K562 (cell line): ENCODE results near the gene ATP2B1. TPM values are rescaled to one million over a fixed set of nuclear protein-coding genes. Genes with fewer than 3 reads are reported as not detected.

ENCODE experiments used
- ATAC-seq: fragments of 200-7000 bp; cut with Tn5 transposase; 3 replicates; pipeline ENCODE4 v1.9.1; 2020; ENCODE audit warnings: moderate library complexity
- BruUV-seq: library from RNA; stranded (reverse); fragments of 400-500 nt; replicated peaks from 2 replicates; lab custom pipeline; 2021; lab: Mats Ljungman, UMichigan
- CTCF ChIA-PET: fragments of 300-600 bp; formaldehyde crosslinking; extraction: SDS; loops from one replicate; lab custom pipeline; 2021; ENCODE audit warnings: low intra/inter-chr PET ratio; lab: Yijun Ruan, JAX
- POLR2A ChIA-PET: fragments of 300-600, 350-650 bp; sonication (Branson Sonifier 250); formaldehyde crosslinking; extraction: SDS; loops from one replicate; lab custom pipeline; 2021; ENCODE audit warnings: antibody characterized with exemption, inconsistent platforms; lab: Yijun Ruan, JAX
- DNase-seq, 4 experiments: peaks; one replicate each; pipeline versions ENCODE4 v3.0.0 to v3.0.0-alpha.2; 2011 to 2018; ENCODE audit warnings: low spot score in 3 of 4, mixed read lengths in 3 of 4; ENCODE audit errors: extremely low read depth in 1 of 4
- FAIRE-seq: peaks from 2 replicates; lab custom pipeline; 2011; peaks lifted over from hg19 to GRCh38; lab: Jason Lieb, UNC
- H2AFZ ChIP-seq: 2 replicates; pipeline ENCODE4 v1.6.0; 2011; ENCODE audit warnings: low read depth, low read length, control low read depth, inconsistent platforms
- H3K27ac ChIP-seq: fragments of 200-600 bp; 3 replicates; pipeline ENCODE4 v1.8.0; 2011; ENCODE audit warnings: low read depth, mild to moderate bottlenecking, control low read depth, inconsistent platforms, low read length, moderate library complexity, mixed read lengths; ENCODE audit errors: extremely low read depth
- H3K27me3 ChIP-seq, 2 experiments: fragments of 300-600 bp in 1 of 2; 2 replicates in 1 of 2; 3 replicates in 1 of 2; pipeline versions ENCODE4 v1.6.0 to v1.8.0; 2011; ENCODE audit warnings: inconsistent platforms in 2 of 2, low read length in 2 of 2, mild to moderate bottlenecking in 1 of 2, mixed read lengths in 1 of 2, moderate library complexity in 1 of 2; ENCODE audit not compliant: control insufficient read depth in 2 of 2, insufficient read depth in 2 of 2
- H3K36me3 ChIP-seq: fragments of 300-600 bp; 3 replicates; pipeline ENCODE4 v1.8.0; 2011; ENCODE audit warnings: mild to moderate bottlenecking, low read length, inconsistent platforms; ENCODE audit not compliant: control insufficient read depth, insufficient read depth
- H3K4me1 ChIP-seq, 2 experiments: fragments of 200-600 bp in 1 of 2; replicated peaks in 1 of 2; 2 replicates in 1 of 2; 3 replicates in 1 of 2; pipeline versions ENCODE4 v1.5.1 to v1.8.0; 2011; ENCODE audit warnings: inconsistent platforms in 2 of 2, low read length in 2 of 2, mild to moderate bottlenecking in 1 of 2, mixed read lengths in 1 of 2, moderate library complexity in 1 of 2; ENCODE audit not compliant: control insufficient read depth in 2 of 2, insufficient read depth in 2 of 2
- H3K4me2 ChIP-seq: 2 replicates; pipeline ENCODE4 v1.6.1; 2011; ENCODE audit warnings: low read length, control low read depth, inconsistent platforms, mixed read lengths; ENCODE audit not compliant: insufficient read depth
- H3K4me3 ChIP-seq: fragments of 200-600 bp; sonication (generic), shearing (Covaris generic); 2 replicates; pipeline ENCODE4 v1.5.1; 2016; ENCODE audit warnings: control low read depth, inconsistent platforms
- H3K79me2 ChIP-seq: fragments of 200-600 bp; 3 replicates; pipeline ENCODE4 v1.8.0; 2011; ENCODE audit warnings: low read length, inconsistent platforms; ENCODE audit not compliant: control insufficient read depth, insufficient read depth
- H3K9ac ChIP-seq, 2 experiments: 2 replicates each; pipeline versions ENCODE4 v1.6.0 to v1.6.1; 2011; ENCODE audit warnings: low read depth in 2 of 2, low read length in 2 of 2, control low read depth in 1 of 2, inconsistent platforms in 1 of 2, mild to moderate bottlenecking in 1 of 2, mixed read lengths in 1 of 2; ENCODE audit not compliant: insufficient read depth in 1 of 2
- H3K9me1 ChIP-seq: one replicate; pipeline ENCODE4 v1.6.0; 2011; ENCODE audit warnings: inconsistent platforms, mild to moderate bottlenecking, low read length, moderate library complexity; ENCODE audit not compliant: control insufficient read depth, insufficient read depth
- H3K9me3 ChIP-seq: replicated peaks from 2 replicates; pipeline ENCODE4 v1.5.1; 2011; ENCODE audit warnings: low read depth, low read length, inconsistent platforms; ENCODE audit not compliant: control insufficient read depth, insufficient read depth
- H4K20me1 ChIP-seq: replicated peaks from 2 replicates; pipeline ENCODE4 v1.6.1; 2011; ENCODE audit warnings: low read length, inconsistent platforms, mixed read lengths; ENCODE audit not compliant: control insufficient read depth, insufficient read depth
- KLF1 ChIP-seq: fragments of 450-650 bp; IDR thresholded peaks from 2 replicates; pipeline ENCODE4 v1.6.1; 2016; ENCODE audit warnings: missing genetic modification characterization, missing compliant biosample characterization
- MXI1 ChIP-seq: IDR thresholded peaks from 2 replicates; pipeline ENCODE4 v1.6.1; 2011; ENCODE audit warnings: low read depth, mild to moderate bottlenecking, improper control_type of control experiment, low read length
- NCOA4 ChIP-seq: fragments of 450-650 bp; IDR thresholded peaks from 2 replicates; pipeline ENCODE4 v1.6.1; 2018; ENCODE audit warnings: mild to moderate bottlenecking; ENCODE audit not compliant: partially characterized antibody
- NFIC ChIP-seq: fragments of 450-650 bp; IDR thresholded peaks from 2 replicates; pipeline ENCODE4 v1.6.1; 2017; ENCODE audit warnings: mild to moderate bottlenecking, inconsistent platforms
- NFIX ChIP-seq: fragments of 250-450 bp; sonication (Bioruptor Pico); IDR thresholded peaks from 2 replicates; pipeline ENCODE4 v1.4.0; 2020; ENCODE audit warnings: low read depth, mild to moderate bottlenecking, moderate library complexity
- SP2 ChIP-seq: IDR thresholded peaks from 2 replicates; pipeline ENCODE4 v1.6.1; 2011; ENCODE audit warnings: mild to moderate bottlenecking, low read depth, low read length, moderate library complexity; ENCODE audit not compliant: poor library complexity, severe bottlenecking; ENCODE audit errors: extremely low read depth
- ZFX ChIP-seq: sonication (generic); formaldehyde crosslinking; IDR thresholded peaks from 2 replicates; pipeline ENCODE4 v1.8.0; 2022; ENCODE audit warnings: mild to moderate bottlenecking, missing genetic modification reagents, moderate library complexity
- ZNF12 ChIP-seq: sonication (generic); formaldehyde crosslinking; IDR thresholded peaks from 2 replicates; pipeline ENCODE4 v1.4.0; 2020; ENCODE audit warnings: mild to moderate bottlenecking, missing genetic modification reagents
- ZNF197 ChIP-seq: fragments of 200-800 bp; sonication (Bioruptor generic); IDR thresholded peaks from 2 replicates; pipeline ENCODE4 v1.6.1; 2016; ENCODE audit warnings: low read depth, missing genetic modification characterization, missing compliant biosample characterization
- ZNF551 ChIP-seq: fragments of 250-450 bp; sonication (Bioruptor Pico); IDR thresholded peaks from 2 replicates; pipeline ENCODE4 v1.5.0; 2021; ENCODE audit warnings: mild to moderate bottlenecking, moderate library complexity
- ZNF589 ChIP-seq: fragments of 200-800 bp; sonication (Bioruptor generic); IDR thresholded peaks from 2 replicates; pipeline ENCODE4 v1.6.1; 2016; ENCODE audit warnings: low read depth, missing genetic modification characterization, missing compliant biosample characterization
- WGBS: fragments of 100-300 bp; shearing (Covaris generic); methylation state at CpG from one replicate; pipeline ENCODE4 v1.1.6; 2016; ENCODE audit warnings: low coverage, mixed read lengths; ENCODE audit not compliant: insufficient coverage; ENCODE audit errors: missing lambda C conversion rate; 5-methylcytosine and 5-hydroxymethylcytosine counted together
- in situ Hi-C: fragments of 300-500 bp; cut with MboI; formaldehyde crosslinking; loops from 4 replicates; pipeline ENCODE4 v1.15.0; 2018; ENCODE audit warnings: inconsistent platforms, mixed read lengths
- intact Hi-C: fragments of 100-400 bp; cut with micrococcal nuclease; formaldehyde crosslinking; loops from 2 replicates; pipeline ENCODE4 v1.14.2; 2022
- polyA plus RNA-seq, 8 experiments: library from polyadenylated mRNA; depleted of rRNA in 4 of 8; stranded (reverse) in 5 of 8; unstranded in 3 of 8; fragments of >200 nt; fragmentation: Nextera tagmentation in 2 of 8; fragmentation: Illumina TruSeq in 1 of 8; extraction: Ambion mirVana in 2 of 8; extraction: Trizol in 1 of 8; gene quantifications; 2 replicates each; pipeline versions ENCODE4 v1.2.1 to v1.2.3, GENCODE V29; 2011 to 2014; ENCODE audit warnings: inconsistent platforms in 1 of 8, missing spikeins in 1 of 8
- total RNA-seq, 7 experiments: library from RNA; depleted of rRNA in 6 of 7; stranded (reverse); fragments of >200 nt in 6 of 7; fragmentation: Illumina TruSeq in 2 of 7; extraction: Trizol in 2 of 7; gene quantifications; 2 replicates each; pipeline versions ENCODE4 v1.2.1 to v1.2.3, GENCODE V29; 2011 to 2021; ENCODE audit warnings: low replicate concordance in 1 of 7
- TF ChIP-seq, protein P1 (sequence below): fragments of 250-450 bp; sonication (Bioruptor Pico); IDR thresholded peaks from 2 replicates; pipeline ENCODE4 v1.5.0; 2021; ENCODE audit warnings: mild to moderate bottlenecking, moderate library complexity
- TF ChIP-seq, protein P2 (sequence below): fragments of 250-450 bp; sonication (Bioruptor Pico); IDR thresholded peaks from 2 replicates; pipeline ENCODE4 v1.8.0; 2021; ENCODE audit warnings: moderate library complexity, mild to moderate bottlenecking, inconsistent platforms
- TF ChIP-seq, protein P3 (sequence below): fragments of 250-450 bp; sonication (Bioruptor Pico); IDR thresholded peaks from 2 replicates; pipeline ENCODE4 v1.4.0; 2020; ENCODE audit warnings: mild to moderate bottlenecking, moderate library complexity

The ATP2B1 gene
- total and polyA plus RNA-seq, 9 of the 15 experiments (the other 6 are each of a cell fraction or from before 2014, with no cell fraction given) = 8.6 to 39.0 (median 27.8) TPM

DNA sequence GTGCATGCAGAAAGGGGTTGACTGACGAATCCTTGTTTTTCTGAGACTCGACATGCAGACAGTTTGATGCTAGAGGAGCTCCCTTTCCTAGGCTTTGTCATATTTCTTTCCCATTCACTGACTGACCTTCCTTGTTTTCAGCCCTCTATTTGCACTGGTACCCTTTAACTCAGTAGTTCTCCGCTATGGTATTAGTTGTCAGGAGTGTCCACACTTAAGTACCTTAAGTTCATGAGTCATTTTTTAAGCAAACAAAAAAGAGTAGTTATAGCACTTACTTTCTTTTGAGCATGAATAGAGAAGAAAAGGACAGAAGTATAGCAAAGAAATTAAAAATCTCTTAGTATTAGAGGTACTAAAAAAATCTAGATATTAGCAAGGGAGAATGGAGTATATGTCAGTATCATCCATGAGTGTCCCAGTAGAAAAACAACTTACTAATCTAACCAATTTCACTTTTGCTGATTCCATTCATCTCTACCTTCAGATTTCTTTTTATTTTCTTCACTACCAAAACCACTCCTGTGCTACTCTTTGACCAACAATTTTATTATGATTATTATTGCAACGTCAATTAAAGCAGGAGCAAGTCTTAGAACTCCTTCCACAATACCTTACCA is 8.3 kb downstream of the ATP2B1 start:
- Histone ChIP-seq H2AFZ (no peak overlapping the region), H3K4me2 (no peak overlapping the region), H3K9me3 (no peaks in the 10 kb centered on the region), H3K27me3 (no peaks in the 10 kb centered on the region), H3K9ac (no peak overlapping the region), H3K4me3 (no peak overlapping the region), H3K9me1 (no peaks in the 10 kb centered on the region), H3K79me2 (peaks cover 100% of the 10 kb centered on the region), H3K36me3 (0 out of 3 replicates have a peak, but pooled peaks cover 3% of the 10 kb centered on the region), H3K4me1 (peaks cover 3 to 5% of the 10 kb centered on the region in 2 experiments; a peak in 1 of 5 replicates), H4K20me1 (peaks cover 6% of the 10 kb centered on the region; the same call in 1 of the 2 replicates), H3K27ac (no peak overlapping the region)
- FAIRE-seq (no peak), ATAC-seq (no peak), DNase-seq (no peak)
- WGBS = 77% methylated on average over 4 of the region's 4 CpGs
- TF ChIP-seq, protein P1, sequence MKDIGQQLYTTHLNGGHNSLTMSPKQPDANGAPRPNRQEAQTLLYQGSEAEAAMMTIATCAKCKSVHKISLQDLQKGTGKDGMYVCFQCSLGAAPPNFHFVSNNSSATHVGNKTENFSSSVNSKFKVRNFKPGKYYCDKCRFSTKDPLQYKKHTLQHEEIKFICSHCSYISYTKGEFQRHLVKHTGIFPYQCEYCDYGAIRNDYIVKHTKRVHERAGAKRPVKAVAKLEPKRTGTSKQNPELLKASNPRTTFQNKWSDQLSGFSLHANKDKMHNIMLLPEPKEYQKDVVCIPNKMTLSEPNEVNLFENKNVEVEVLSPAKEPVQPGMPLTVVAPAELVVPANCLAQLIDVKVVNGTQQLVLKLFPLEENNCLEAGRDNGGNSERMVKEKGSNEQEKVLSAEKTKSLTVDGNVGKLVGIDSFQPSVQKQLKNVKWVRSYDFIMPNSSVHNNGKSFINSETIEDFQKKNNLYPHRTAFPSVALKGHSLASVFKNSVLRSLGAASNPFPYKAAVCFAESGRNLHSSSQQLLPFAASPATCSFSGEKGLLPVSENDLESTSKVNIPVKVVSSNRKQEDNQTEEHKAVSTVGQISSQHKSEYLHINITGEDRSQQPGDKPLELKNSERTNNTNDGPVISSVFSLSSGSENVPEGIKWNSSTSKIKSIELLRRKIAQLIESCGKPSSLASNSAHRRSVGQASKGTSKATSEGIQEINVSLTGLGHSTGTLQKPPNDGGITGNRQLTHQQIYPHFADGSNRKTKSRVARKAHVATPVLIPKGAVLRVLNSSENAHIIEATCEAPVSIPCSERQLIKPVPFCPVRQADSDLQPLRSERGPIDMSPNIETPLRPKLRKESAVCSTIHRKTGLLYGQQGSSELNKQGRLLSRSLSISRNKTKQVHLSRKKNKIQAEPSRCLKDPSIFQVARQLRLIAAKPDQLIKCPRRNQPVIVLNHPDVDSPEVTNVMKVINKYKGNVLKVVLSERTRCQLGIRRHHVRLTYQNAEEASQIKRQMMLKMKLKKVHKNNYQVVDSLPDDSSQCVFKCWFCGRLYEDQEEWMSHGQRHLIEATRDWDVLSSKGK (CRISPR knock-in tag) = no peak
- TF ChIP-seq MXI1 = no peak
- TF ChIP-seq ZNF12 = no peak
- TF ChIP-seq, protein P2, sequence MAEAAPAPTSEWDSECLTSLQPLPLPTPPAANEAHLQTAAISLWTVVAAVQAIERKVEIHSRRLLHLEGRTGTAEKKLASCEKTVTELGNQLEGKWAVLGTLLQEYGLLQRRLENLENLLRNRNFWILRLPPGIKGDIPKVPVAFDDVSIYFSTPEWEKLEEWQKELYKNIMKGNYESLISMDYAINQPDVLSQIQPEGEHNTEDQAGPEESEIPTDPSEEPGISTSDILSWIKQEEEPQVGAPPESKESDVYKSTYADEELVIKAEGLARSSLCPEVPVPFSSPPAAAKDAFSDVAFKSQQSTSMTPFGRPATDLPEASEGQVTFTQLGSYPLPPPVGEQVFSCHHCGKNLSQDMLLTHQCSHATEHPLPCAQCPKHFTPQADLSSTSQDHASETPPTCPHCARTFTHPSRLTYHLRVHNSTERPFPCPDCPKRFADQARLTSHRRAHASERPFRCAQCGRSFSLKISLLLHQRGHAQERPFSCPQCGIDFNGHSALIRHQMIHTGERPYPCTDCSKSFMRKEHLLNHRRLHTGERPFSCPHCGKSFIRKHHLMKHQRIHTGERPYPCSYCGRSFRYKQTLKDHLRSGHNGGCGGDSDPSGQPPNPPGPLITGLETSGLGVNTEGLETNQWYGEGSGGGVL (CRISPR knock-in tag) = no peak
- no peak for TF ChIP-seq NFIC
- no peak for TF ChIP-seq ZNF551 (CRISPR knock-in tag)
- TF ChIP-seq ZFX (CRISPR knock-in tag) = no peak
- TF ChIP-seq, protein P3, sequence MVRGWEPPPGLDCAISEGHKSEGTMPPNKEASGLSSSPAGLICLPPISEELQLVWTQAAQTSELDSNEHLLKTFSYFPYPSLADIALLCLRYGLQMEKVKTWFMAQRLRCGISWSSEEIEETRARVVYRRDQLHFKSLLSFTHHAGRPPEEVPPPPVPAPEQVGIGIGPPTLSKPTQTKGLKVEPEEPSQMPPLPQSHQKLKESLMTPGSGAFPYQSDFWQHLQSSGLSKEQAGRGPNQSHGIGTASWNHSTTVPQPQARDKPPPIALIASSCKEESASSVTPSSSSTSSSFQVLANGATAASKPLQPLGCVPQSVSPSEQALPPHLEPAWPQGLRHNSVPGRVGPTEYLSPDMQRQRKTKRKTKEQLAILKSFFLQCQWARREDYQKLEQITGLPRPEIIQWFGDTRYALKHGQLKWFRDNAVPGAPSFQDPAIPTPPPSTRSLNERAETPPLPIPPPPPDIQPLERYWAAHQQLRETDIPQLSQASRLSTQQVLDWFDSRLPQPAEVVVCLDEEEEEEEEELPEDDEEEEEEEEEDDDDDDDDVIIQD (CRISPR knock-in tag) = no peak
- TF ChIP-seq ZNF197 (CRISPR knock-in tag) = no peak
- TF ChIP-seq ZNF589 = no peak
- no peak for TF ChIP-seq NCOA4
- no peak for TF ChIP-seq SP2
- no peak for TF ChIP-seq NFIX (CRISPR knock-in tag)
- no peak for TF ChIP-seq KLF1 (tag)
- no TSS peak for BruUV-seq
- in situ Hi-C loops = no loop called here
- POLR2A ChIA-PET = interaction anchor here (1.2 to 3.0 kb wide), 2 partner anchors 8 to 12 kb away, joined by 3 to 12 read pairs; partner anchors contain the start of gene ATP2B1
- CTCF ChIA-PET = no interaction called here
- intact Hi-C loops = no loop called here
